ENCODE data around the gene FKBP14. TPM values are rescaled to one million over a fixed set of nuclear protein-coding genes. Genes with fewer than 3 reads are reported as not detected.

The FKBP14 gene
- 2.7 TPM for total RNA-seq (2013)
- 1 to 10 TPM in 2 of 3 donors, under 1 TPM in 1; 0.43 to 1.9 (median 1.1) TPM for polyA plus RNA-seq
- 0.97 and 1.0 TPM in 2 replicates for polyA minus RNA-seq
- total RNA-seq: 1.2 to 9.2 (median 6.3) reads per million in 11 experiments

DNA sequence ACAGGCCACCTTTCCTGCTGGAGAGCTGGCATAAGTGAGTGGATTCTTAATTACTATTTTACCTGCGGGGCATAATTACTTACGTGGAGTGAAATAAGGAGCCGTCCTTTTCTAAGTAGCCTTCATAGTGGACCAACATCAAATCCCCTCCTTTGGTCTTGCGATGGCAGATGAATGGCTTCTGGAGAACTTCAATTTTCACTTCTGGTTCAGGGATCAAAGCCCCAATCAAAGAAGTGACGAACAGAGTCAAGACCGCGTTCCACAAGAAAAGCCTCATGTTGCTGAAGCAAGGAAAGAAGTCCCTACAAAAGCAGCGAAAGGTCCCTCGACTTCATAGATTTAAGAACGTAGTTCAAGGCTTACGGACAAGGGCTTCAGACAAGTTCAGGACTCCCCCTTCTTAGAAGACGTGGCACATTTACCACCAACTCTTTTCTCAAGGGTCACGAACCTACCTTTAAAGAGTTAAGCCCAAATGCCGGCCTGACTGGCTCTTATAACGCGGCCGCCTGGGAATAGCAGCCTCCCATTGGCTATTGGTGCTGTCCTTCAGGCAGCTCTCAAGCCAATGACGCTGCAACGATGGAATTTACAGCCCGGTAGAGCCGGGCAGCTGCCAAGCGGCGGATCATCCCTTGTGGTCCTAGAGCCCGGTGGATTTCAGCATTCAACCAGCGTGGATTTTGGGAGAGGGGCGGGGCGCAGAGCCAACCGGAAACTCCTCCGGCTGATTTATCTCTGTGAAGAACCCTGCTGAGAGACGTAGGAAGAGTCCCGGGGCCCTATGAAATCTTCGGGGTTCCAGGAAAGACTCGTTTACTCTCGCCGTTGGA is at the start of gene FKBP14:
FKBP14 (minus strand) TSS at position 474 of the 836 bp plus-strand sequence; CDS start at position 280, 194 bp downstream.
- Histone ChIP-seq H3K4me2 (replicated peaks; ENCODE audit: extremely low read depth, low read length, poor library complexity, severe bottlenecking) (peak within 1 kb of the TSS; percentile 87), H4K20me1 (ENCODE audit: insufficient read depth, low read length) (no peaks in the 10 kb centered on the region), H3K4me1 (ENCODE audit: control insufficient read depth in 1 of 2, insufficient read depth in 2 of 2, low read length in 2 of 2) (peaks cover 23 to 32% of the 10 kb centered on the region in 2 donors), H3K79me2 (ENCODE audit: insufficient read depth, low read length) (peaks cover 22% of the 10 kb centered on the region), H3K27me3 (ENCODE audit: control insufficient read depth in 2 of 2, insufficient read depth in 2 of 2, low read length in 2 of 2) (no peaks in the 10 kb centered on the region), H3K9me3 (replicated peaks in 1 of 2; ENCODE audit: control insufficient read depth in 1 of 2, insufficient read depth in 1 of 2, low read length in 2 of 2) (no peaks in the 10 kb centered on the region), H3K4me3 (replicated peaks in 1 of 3; ENCODE audit: low read depth in 2 of 3, low read length in 3 of 3) (peak within 1 kb of the TSS; percentile 81 to 88 (median 84)), H3K9ac (ENCODE audit: insufficient read depth, low read length, poor library complexity, severe bottlenecking) (peak within 1 kb of the TSS; percentile 66), H3K36me3 (replicated peaks in 1 of 2; ENCODE audit: control insufficient read depth in 1 of 2, insufficient read depth in 2 of 2, low read length in 2 of 2) (no peaks in the 10 kb centered on the region), H2AFZ (ENCODE audit: insufficient read depth, low read depth, low read length, poor library complexity, severe bottlenecking) (peak within 1 kb of the TSS; percentile 93), H3K27ac (ENCODE audit: low read depth in 1 of 2, low read length in 2 of 2) (peak within 1 kb of the TSS; percentile 80 to 85)
- TF ChIP-seq CTCF (IDR thresholded peaks at IDR 0.05): no peak
- peaks cover 0 to 4% (median 3%) of the 10 kb centered on the region in 3 donors for H3K27me3 Mint-ChIP-seq (ENCODE audit: low read depth in 3 of 3)
- peak within 1 kb of the TSS; percentile 86 to 96 (median 94) for H3K27ac Mint-ChIP-seq
- H3K4me1 Mint-ChIP-seq: peaks cover 35% of the 10 kb centered on the region
- H3K4me3 Mint-ChIP-seq: peak within 1 kb of the TSS in 1 of 2 donors; percentile 94
- under 1% methylated on average over 27 of the region's 35 CpGs for WGBS (ENCODE audit: insufficient coverage)
- H3K36me3 Mint-ChIP-seq: peaks cover 0 to 2% of the 10 kb centered on the region in 2 donors
- DNase-seq: peak; percentile 94 to 96 (median 95)
- H3K9me3 Mint-ChIP-seq: peaks cover 0 to 3% (median 0%) of the 10 kb centered on the region in 7 donors
- intact Hi-C loops (cut with micrococcal nuclease): loop anchor here (5.0 kb wide), 3 partner anchors 34 to 211 kb away; partner anchors contain the start of gene SCRN1 (in 1 of the 2)

DNA sequence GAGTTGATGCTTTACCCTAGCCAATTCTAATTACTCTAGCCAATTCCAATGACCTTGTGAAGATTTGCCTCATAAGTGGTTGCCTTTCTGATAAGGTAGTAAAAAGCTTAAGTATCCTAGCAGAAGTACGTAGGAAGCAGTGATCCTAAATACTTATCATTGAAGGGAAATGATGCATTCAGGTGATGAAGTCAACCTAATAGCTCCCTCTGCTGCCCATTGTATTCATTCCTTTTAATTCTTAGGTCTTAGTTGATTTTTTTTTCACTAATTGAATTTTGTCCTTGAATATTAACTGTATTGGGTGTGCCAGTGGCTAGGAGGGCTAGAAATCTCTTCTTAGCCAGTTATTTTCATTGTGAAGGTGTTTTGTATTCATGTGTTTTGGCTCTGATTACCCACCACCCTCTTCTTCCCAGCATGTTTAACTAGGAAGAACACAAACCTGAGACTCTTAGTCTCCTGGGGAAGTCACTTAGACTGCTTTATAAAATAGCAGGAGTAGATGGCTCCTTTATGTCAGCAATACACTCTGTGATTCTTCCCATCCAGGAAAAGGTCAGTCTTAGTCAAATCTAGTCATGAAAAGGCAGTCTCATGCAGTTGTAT is 48.0 kb upstream of the FKBP14 start:
- Mint-ChIP-seq H3K9me3 (no peaks in the 10 kb centered on the region), H3K36me3 (peaks cover 14 to 16% of the 10 kb centered on the region in 2 donors), H3K27ac (no peak overlapping the region), H3K4me3 (no peak overlapping the region), H3K27me3 (ENCODE audit: low read depth in 3 of 3) (no peaks in the 10 kb centered on the region), H3K4me1 (no peaks in the 10 kb centered on the region)
- WGBS (ENCODE audit: insufficient coverage): no CpG with 5 or more reads among the region's 1 CpG
- Histone ChIP-seq H3K4me2 (replicated peaks; ENCODE audit: extremely low read depth, low read length, poor library complexity, severe bottlenecking) (no peak overlapping the region), H3K79me2 (ENCODE audit: insufficient read depth, low read length) (no peaks in the 10 kb centered on the region), H3K4me1 (ENCODE audit: control insufficient read depth in 1 of 2, insufficient read depth in 2 of 2, low read length in 2 of 2) (no peaks in the 10 kb centered on the region), H3K27ac (ENCODE audit: low read depth in 1 of 2, low read length in 2 of 2) (no peak overlapping the region), H2AFZ (ENCODE audit: insufficient read depth, low read depth, low read length, poor library complexity, severe bottlenecking) (no peak overlapping the region), H3K27me3 (ENCODE audit: control insufficient read depth in 2 of 2, insufficient read depth in 2 of 2, low read length in 2 of 2) (no peaks in the 10 kb centered on the region), H3K36me3 (replicated peaks in 1 of 2; ENCODE audit: control insufficient read depth in 1 of 2, insufficient read depth in 2 of 2, low read length in 2 of 2) (peaks cover 2 to 17% of the 10 kb centered on the region in 2 donors), H3K9me3 (replicated peaks in 1 of 2; ENCODE audit: control insufficient read depth in 1 of 2, insufficient read depth in 1 of 2, low read length in 2 of 2) (no peaks in the 10 kb centered on the region), H4K20me1 (ENCODE audit: insufficient read depth, low read length) (no peaks in the 10 kb centered on the region), H3K4me3 (replicated peaks in 1 of 3; ENCODE audit: low read depth in 2 of 3, low read length in 3 of 3) (no peak overlapping the region), H3K9ac (ENCODE audit: insufficient read depth, low read length, poor library complexity, severe bottlenecking) (no peak overlapping the region)
- intact Hi-C loops (cut with micrococcal nuclease): no loop called here
- TF ChIP-seq CTCF (IDR thresholded peaks at IDR 0.05): peak; percentile 39
- DNase-seq: peak in 2 of 3 donors; percentile 10
